ENCODE results near the gene ZBTB20. TPM values are rescaled to one million over a fixed set of nuclear protein-coding genes. Genes with fewer than 3 reads are reported as not detected.

ZBTB20 gene
- total RNA-seq, 8 experiments from 2014 or later = 21.8 to 62.6 (median 39.5) TPM

DNA sequence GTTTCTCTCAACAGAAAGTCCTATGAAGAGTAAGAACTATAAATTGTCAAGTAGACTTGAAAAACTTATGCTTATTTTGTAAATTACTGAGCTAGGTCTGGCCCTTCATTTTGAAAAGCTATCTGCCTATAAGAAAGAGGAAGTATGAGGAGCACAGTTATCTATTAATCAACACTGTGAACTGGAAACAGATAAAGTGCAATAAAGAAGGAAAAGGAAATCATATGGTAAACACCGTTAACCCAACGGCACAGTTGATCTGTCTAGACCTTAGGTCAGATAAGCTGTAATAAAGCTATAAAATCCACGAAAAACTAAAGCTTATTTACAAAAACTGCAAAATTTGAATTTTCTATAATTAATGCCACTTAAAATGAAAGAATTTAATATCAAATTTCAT lies 242.5 kb downstream of the ZBTB20 start:
- Histone ChIP-seq H3K4me1 (replicated peaks in 1 of 2) (peaks cover 17 to 18% of the 10 kb centered on the region in 2 donors), H3K27ac (no peak overlapping the region), H3K4me3 (no peak overlapping the region)
- in situ Hi-C loops (cut with MboI; ENCODE audit: low pct_unique_long_range_greater_than_20kb in 2 of 9, low sequenced_read_pairs in 9 of 9, unreplicated experiment in 9 of 9) = no loop called here
- 83 to 100% (median 96%) methylated on average over 1 to 3 of the region's 3 CpGs for WGBS, 10 experiments
- ATAC-seq (replicated peaks in 6 of 8) = no peak

DNA sequence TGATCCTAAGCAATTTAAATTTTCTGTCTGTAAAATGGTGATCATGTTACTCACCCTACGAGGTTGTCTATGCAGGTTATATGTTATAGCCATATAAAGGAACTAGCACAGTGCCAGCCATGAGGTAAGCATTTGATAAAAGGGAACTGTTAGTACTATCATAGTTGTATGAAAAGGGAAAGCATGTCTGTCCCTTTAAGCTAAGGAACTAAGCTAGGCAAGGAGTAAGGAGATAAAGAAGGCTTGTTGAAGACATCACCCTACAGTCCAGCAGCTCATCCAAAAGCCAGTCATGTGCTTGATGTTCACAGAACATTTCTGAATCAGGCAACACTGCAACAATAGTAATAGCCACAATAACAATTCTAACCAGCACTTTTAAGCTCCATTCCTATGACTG lies 243.9 kb downstream of the ZBTB20 start:
- peak in 6 of 8 experiments; percentile 12 to 47 (median 36) for ATAC-seq (replicated peaks in 6 of 8)
- H3K27ac ChIP-seq = no peak overlapping the region
- WGBS, 10 experiments = 0 to 83% (median 36%) methylated on average over 1 of the region's 1 CpG; no CpG with 5 or more reads in 5 of the 10 experiments

DNA sequence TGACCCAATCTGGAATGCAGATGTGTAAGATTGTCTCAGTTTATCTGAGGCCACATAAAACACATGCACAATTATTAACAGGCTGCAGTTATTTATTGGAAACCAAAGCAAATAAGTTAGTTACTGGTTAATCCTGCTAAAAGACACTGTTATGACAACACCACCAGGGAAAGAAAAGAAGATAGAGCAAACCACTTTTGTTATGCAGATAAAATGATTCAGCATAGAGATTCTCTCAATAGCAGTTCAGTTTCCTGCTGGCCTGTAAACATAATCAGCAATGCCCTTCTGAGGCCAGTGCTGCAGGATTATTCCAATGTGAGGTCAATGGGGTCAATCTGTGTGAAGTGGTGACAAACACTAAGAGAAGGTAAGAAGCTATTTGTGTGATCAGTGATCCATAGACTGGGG lies 244.4 kb downstream of the ZBTB20 start:
- in situ Hi-C loops (cut with MboI; ENCODE audit: low pct_unique_long_range_greater_than_20kb in 2 of 9, low sequenced_read_pairs in 9 of 9, unreplicated experiment in 9 of 9) = no loop called here

More for the DNA sequence above, 243.9 kb downstream of the ZBTB20 start:
- Histone ChIP-seq H3K4me1 (replicated peaks in 1 of 2) (peaks cover 23% of the 10 kb centered on the region in 2 donors), H3K4me3 (no peak overlapping the region)
- in situ Hi-C loops (cut with MboI; ENCODE audit: low pct_unique_long_range_greater_than_20kb in 2 of 9, low sequenced_read_pairs in 9 of 9, unreplicated experiment in 9 of 9) = no loop called here

DNA sequence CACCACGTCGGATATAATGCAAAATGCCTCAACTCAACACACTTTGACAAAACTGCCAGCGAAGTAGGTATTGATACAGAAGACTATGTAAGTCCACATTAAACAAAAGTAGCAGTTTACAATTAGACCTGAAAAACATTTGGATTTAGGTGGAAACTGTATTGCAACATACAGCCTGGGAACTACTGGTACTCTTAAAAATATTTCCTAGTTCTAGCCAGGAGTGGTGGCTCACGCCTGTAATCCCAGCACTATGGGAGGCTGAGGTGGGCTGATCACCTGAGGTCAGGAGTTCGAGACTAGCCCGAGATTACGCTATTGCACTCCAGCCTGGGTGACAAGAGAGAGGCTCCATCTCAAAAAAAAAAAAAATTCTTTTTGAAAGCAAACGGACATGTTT lies 246.2 kb downstream of the ZBTB20 start:
- peaks cover 23% of the 10 kb centered on the region in 2 donors for H3K4me1 ChIP-seq (replicated peaks in 1 of 2)
- WGBS, 10 experiments = 27 to 100% (median 85%) methylated on average over 2 to 8 of the region's 8 CpGs; no CpG with 5 or more reads in 1 of the 10 experiments
- in situ Hi-C loops (cut with MboI; ENCODE audit: low pct_unique_long_range_greater_than_20kb in 2 of 9, low sequenced_read_pairs in 9 of 9, unreplicated experiment in 9 of 9) = no loop called here
- H3K27ac ChIP-seq = no peak overlapping the region
- ATAC-seq (replicated peaks in 6 of 8) = peak in 3 of 8 experiments; percentile 17 to 31 (median 28)
- no peak overlapping the region for H3K4me3 ChIP-seq

More for the DNA sequence above, 244.4 kb downstream of the ZBTB20 start:
- H3K4me1 ChIP-seq (replicated peaks in 1 of 2) = peaks cover 23% of the 10 kb centered on the region in 2 donors
- H3K4me3 ChIP-seq = no peak overlapping the region
- peak in 7 of 8 experiments; percentile 10 to 76 (median 71) for ATAC-seq (replicated peaks in 6 of 8)
- H3K27ac ChIP-seq = no peak overlapping the region

DNA sequence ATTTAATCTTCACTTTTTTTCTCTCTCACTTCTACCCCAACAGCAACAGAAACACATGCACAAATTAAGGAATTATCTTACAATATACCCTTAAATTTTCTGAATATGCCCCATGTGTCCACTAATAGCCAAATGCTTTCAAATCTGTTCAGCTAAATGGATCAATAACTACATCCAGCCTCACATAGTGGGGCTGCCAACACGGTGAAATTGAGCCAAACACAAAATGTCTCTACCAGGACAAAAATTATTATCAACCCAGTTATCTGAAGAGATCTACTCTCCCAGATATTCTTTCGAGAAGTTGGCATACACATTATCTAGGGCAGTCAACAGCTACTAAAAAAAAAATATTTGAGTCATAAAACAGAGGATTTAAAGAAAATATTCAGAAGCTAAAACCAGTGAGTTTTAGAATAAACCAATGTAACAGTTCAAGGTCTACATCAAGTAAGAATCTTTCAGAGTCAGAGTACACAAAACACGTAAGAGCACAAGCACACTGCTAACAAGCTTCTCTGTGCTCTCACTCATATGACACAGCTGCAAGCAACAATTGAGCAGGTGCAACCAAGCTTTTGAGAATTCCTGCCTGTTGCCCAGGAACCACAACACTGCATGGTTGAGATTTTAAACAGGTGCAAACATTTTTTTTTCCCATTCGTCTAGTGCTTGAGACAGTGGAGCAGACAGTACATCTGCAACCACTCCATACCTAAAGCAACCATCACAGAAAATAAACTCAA lies 247.7 kb downstream of the ZBTB20 start:
- WGBS, 10 experiments = 8 to 80% (median 48%) methylated on average over 1 to 4 of the region's 4 CpGs; no CpG with 5 or more reads in 1 of the 10 experiments
- ATAC-seq (replicated peaks in 6 of 8) = peak in 6 of 8 experiments; percentile 84 to 93 (median 88)
- peak overlapping the region in 1 of 2 donors; percentile 67 for H3K27ac ChIP-seq
- H3K4me3 ChIP-seq = no peak overlapping the region
- in situ Hi-C loops (cut with MboI; ENCODE audit: low pct_unique_long_range_greater_than_20kb in 2 of 9, low sequenced_read_pairs in 9 of 9, unreplicated experiment in 9 of 9) = no loop called here
- peaks cover 23% of the 10 kb centered on the region in 2 donors for H3K4me1 ChIP-seq (replicated peaks in 1 of 2)

DNA sequence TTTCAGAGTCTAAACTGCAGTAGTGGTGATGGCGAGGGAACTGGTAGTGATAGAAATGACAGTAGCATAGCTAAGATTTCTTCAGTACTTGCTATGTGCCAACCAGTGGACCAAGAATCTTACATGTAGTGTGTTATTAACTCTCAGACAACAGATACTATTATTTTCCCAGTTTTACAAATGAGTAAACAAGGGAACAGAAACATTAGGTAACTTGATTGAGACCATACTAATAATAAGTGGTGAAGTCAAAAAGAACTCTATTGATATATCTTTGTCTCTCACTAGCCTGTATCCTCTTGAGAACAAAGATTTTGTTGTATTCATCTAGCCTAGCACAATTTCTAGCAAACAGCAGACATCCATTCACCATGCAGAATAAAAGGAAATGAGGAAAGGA lies 250.1 kb downstream of the ZBTB20 start:
- Histone ChIP-seq H3K27ac (no peak overlapping the region), H3K4me3 (no peak overlapping the region), H3K4me1 (replicated peaks in 1 of 2) (peaks cover 7 to 8% of the 10 kb centered on the region in 2 donors)
- in situ Hi-C loops (cut with MboI; ENCODE audit: low pct_unique_long_range_greater_than_20kb in 2 of 9, low sequenced_read_pairs in 9 of 9, unreplicated experiment in 9 of 9) = no loop called here
- WGBS, 10 experiments = 75 to 100% (median 100%) methylated on average over 1 of the region's 1 CpG; no CpG with 5 or more reads in 6 of the 10 experiments
- no peak for ATAC-seq (replicated peaks in 6 of 8)

DNA sequence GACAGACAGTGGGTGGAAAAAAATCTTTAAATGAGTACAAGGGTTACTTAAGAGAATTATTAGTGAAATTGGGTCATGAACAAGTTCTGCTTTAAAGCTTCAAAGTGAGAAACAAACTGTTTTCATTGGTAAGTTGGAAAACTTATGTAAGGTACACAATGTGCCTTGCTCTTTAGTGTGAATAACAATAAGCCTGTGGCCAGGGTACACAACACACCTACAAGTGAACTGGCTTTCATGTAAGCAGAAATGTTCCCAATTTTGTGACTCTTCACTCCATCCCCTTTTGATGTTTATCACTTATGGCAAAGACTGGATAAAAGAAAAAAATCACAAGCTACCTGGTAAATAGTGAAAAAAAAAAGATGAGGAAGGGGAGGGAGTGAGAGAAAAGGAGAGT lies 253.7 kb downstream of the ZBTB20 start:
- H3K27ac ChIP-seq = no peak overlapping the region

DNA sequence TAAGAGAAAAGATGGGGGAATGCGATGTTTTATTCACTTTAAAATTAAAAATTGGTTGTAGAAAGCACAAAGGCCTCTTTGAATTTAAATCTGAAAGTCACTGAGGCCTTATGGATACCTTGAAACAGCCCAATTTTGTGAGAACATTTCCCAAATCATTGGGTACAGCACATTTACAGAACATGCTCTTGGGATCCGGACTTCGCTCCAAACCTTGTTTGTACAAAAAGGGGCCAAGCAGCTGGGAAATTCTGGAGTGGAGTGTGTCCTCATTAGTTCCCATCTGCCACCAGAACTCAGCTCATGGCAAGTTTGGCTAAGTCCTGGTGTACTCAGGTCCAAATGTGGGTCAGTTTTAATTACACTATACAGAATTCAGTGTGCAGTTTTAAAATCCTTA lies 254.2 kb downstream of the ZBTB20 start:
- 57 to 100% (median 92%) methylated on average over 1 to 3 of the region's 3 CpGs; no CpG with 5 or more reads in 3 of the 10 experiments for WGBS, 10 experiments
- in situ Hi-C loops (cut with MboI; ENCODE audit: low pct_unique_long_range_greater_than_20kb in 2 of 9, low sequenced_read_pairs in 9 of 9, unreplicated experiment in 9 of 9) = no loop called here
- H3K4me1 ChIP-seq (replicated peaks in 1 of 2) = no peaks in the 10 kb centered on the region
- no peak overlapping the region for H3K4me3 ChIP-seq
- no peak for ATAC-seq (replicated peaks in 6 of 8)
- H3K27ac ChIP-seq = no peak overlapping the region

More for the DNA sequence above, 253.7 kb downstream of the ZBTB20 start:
- ATAC-seq (replicated peaks in 6 of 8) = no peak
- in situ Hi-C loops (cut with MboI; ENCODE audit: low pct_unique_long_range_greater_than_20kb in 2 of 9, low sequenced_read_pairs in 9 of 9, unreplicated experiment in 9 of 9) = no loop called here
- no peak overlapping the region for H3K4me3 ChIP-seq
- no peaks in the 10 kb centered on the region for H3K4me1 ChIP-seq (replicated peaks in 1 of 2)

DNA sequence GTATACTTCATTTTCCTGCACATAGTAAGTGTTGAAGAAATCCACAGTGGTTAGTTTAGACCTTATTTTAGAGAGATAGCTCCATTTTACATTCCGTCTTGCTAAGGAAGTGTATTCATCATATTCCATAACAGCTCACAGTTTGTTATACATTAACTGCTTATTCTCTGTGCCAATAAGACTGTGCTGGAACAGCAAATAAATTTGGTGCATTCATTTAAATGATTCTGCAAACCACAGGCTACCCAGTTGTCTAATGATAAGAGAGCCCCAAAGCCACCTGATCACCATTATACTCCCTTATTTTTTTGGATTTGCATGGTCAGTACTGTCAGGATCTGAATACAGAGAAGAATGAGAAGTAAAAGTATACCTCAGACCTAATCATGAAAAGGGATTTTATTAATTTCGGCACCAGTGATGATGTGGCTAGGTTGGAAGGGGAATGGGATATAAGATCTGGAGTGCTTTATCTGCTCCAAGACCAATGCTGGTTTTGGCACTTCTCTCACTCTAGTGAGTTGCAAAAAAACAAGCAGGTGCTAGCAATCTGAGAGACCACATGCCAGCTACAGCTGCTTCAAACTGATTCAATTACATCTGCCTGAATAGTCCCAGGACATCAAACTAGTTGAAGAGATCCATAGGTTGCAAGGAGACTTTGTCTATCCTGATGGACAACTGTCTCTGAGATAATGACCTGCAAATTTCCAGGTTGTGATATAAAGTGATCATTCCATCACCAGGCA lies 254.8 kb downstream of the ZBTB20 start:
- in situ Hi-C loops (cut with MboI; ENCODE audit: low pct_unique_long_range_greater_than_20kb in 2 of 9, low sequenced_read_pairs in 9 of 9, unreplicated experiment in 9 of 9) = no loop called here
- 75 to 100% (median 100%) methylated on average over 1 to 2 of the region's 2 CpGs; no CpG with 5 or more reads in 1 of the 10 experiments for WGBS, 10 experiments
- Histone ChIP-seq H3K4me3 (no peak overlapping the region), H3K27ac (no peak overlapping the region), H3K4me1 (replicated peaks in 1 of 2) (no peaks in the 10 kb centered on the region)
- ATAC-seq (replicated peaks in 6 of 8) = no peak

DNA sequence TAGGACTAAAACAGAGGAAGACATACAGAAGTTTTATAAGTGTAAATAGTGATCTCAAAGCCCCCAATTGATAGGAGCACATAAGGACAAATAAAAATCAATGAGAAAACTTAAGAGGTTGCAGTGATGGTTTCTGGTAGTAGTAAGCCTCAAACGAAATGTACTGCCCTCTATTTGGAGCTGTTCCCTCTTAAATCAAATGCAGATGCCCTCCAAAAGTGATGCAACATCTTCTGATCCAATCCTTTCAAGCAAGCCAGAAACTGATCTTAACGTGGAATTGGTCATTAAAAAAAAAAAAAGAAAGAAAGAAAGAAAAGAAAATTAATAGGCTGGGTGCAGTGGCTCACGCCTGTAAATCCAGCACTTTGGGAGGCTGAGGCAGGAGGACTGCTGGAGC lies 259.3 kb downstream of the ZBTB20 start:
- no peak overlapping the region for H3K27ac ChIP-seq
- in situ Hi-C loops (cut with MboI; ENCODE audit: low pct_unique_long_range_greater_than_20kb in 2 of 9, low sequenced_read_pairs in 9 of 9, unreplicated experiment in 9 of 9) = no loop called here
- no peak for ATAC-seq (replicated peaks in 6 of 8)
- H3K4me3 ChIP-seq = no peak overlapping the region
- WGBS, 10 experiments = 13 to 93% (median 75%) methylated on average over 2 to 3 of the region's 3 CpGs
- H3K4me1 ChIP-seq (replicated peaks in 1 of 2) = no peaks in the 10 kb centered on the region

DNA sequence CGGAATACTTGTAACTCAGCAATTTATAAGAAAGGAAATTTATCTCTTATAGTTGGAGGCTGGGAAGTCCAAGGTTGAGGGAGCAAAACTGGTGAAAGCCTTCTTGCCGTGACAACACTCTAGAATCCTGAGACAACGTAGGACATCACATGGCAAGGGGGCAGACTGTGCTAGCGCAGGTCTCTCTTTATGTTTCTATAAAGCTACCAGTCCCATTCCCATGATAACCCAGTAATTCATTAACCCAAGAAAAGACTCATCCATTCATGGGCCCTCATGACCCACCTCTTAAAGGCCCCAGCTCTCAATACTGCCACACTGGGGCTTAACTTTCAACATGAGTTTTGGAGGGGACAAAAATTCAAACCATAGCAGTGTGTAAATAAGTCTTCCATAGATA lies 260.2 kb downstream of the ZBTB20 start:
- H3K27ac ChIP-seq = no peak overlapping the region
- no peak overlapping the region for H3K4me3 ChIP-seq
- in situ Hi-C loops (cut with MboI; ENCODE audit: low pct_unique_long_range_greater_than_20kb in 2 of 9, low sequenced_read_pairs in 9 of 9, unreplicated experiment in 9 of 9) = no loop called here
- no peak for ATAC-seq (replicated peaks in 6 of 8)
- no peaks in the 10 kb centered on the region for H3K4me1 ChIP-seq (replicated peaks in 1 of 2)
- WGBS, 10 experiments = 20 to 100% (median 86%) methylated on average over 1 to 4 of the region's 4 CpGs; no CpG with 5 or more reads in 2 of the 10 experiments

DNA sequence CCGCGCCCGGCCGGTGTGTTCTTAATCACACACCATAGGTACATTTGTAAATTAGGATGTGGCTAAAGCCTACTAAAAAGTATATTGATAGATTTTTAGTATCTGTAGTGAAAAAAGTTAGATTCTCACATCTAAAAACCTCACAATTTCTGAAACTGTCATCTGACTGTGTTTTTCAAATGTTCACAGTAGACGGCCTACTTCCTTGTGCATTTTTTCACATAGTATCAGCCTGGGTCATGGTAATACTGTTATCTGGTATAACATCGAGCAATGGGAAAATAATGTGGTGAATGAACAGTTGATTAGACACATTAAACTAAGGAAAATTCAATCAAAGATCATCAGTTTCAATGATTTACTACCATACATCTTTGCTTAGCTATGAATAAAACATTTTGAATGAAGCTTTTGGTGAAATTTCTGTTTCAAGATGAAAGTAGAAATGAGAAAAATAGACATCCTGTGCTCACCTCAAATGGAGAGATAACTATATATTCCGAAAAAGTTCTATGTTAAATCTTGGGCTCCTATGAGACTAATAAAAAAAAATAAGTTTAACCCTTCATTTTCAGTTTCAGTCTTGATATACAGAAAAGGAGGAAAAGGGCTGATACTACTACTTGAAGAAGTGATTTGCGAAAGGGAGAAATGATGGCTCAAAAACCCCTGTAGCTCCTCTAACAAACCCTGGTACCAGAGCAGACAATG lies 262.7 kb downstream of the ZBTB20 start:
- Histone ChIP-seq H3K27ac (no peak overlapping the region), H3K4me3 (no peak overlapping the region), H3K4me1 (replicated peaks in 1 of 2) (no peaks in the 10 kb centered on the region)
- in situ Hi-C loops (cut with MboI; ENCODE audit: low pct_unique_long_range_greater_than_20kb in 2 of 9, low sequenced_read_pairs in 9 of 9, unreplicated experiment in 9 of 9) = no loop called here
- ATAC-seq (replicated peaks in 6 of 8) = no peak
- 78 to 100% (median 94%) methylated on average over 2 to 4 of the region's 8 CpGs for WGBS, 10 experiments

DNA sequence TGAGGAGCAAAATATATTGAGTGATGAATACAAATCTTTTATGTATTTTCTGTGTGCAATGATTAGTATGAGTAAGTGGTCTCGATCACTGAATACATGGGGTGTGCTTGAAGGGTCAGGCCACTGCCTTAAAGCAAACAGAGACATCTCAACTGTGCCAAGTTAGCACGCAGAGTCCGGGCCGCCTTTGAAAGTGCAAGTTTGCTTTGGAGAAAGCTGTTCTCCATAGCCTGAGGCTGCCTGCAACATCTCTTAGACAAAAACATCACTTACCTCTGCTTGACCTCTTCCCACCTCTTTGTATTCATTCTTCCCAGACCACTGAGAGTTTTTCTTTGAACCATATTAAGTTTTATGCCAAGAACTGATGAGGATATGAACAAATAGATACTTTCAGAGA lies 267.0 kb downstream of the ZBTB20 start:
- H3K4me3 ChIP-seq = no peak overlapping the region
- peak in 2 of 8 experiments; percentile 79 to 93 for ATAC-seq (replicated peaks in 6 of 8)
- WGBS, 10 experiments = 0 to 67% (median 28%) methylated on average over 1 to 4 of the region's 4 CpGs; no CpG with 5 or more reads in 2 of the 10 experiments
- H3K27ac ChIP-seq = no peak overlapping the region
- H3K4me1 ChIP-seq (replicated peaks in 1 of 2) = peaks cover 5 to 9% of the 10 kb centered on the region in 2 donors
- in situ Hi-C loops (cut with MboI; ENCODE audit: low pct_unique_long_range_greater_than_20kb in 2 of 9, low sequenced_read_pairs in 9 of 9, unreplicated experiment in 9 of 9) = no loop called here

All from motor neuron (in vitro differentiated cells).